Putamen (tissue), 1 donor: ENCODE data around the gene SIK2.

Experiments used
- DNase-seq: peaks from one replicate; pipeline ENCODE4 v3.0.0-alpha.2; 2016; ENCODE audit warnings: low spot score

Gene SIK2

GRCh38 chr11:111659201-111660115 lies 57.2 kb downstream of the SIK2 start:
- DNase-seq, result no peak

DNA sequence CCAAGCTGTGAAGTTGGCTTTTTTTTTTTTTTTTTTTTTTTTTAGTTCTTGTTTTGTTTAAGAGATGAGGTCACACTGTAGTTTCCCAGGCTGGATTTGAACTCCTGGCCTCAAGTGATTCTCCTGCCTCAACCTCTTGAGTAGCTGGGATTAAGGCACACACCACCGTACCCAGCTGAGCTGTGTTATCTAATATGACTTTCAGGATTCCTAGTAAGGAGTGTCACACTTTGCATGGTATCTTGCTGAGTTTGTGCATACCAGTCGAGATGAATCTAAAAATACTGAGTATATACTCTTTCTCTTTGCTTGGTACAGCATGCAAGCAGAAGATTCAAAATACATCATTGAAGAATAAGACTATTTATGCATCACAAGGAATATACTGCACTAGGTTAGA lies 58.6 kb downstream of the SIK2 start:
- DNase-seq, result no peak

GRCh38 chr11:111663820-111664219 lies 61.6 kb downstream of the SIK2 start:
- peak; percentile 12 for DNase-seq

GRCh38 chr11:111665777-111666176 lies 63.5 kb downstream of the SIK2 start:
- no peak for DNase-seq

DNA sequence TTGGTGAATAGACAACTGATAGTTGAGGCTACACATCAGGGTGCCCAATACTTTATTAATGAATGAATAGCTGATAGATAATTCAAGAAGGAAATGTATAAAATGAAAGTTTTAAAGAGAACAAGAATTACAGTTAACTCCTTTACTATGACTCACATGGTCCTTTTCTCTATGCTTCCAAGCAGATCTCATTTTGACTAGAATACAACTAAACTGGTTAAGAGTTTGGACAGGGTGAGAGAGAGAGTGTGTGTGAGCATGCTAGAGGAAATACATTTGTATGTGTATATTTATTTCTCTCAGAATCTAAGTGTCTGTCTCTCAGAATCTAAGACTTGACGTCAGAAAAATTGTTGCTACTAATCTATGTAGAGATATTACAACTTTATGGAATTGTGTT lies 66.7 kb downstream of the SIK2 start:
- DNase-seq, result no peak

- DNase-seq, result no peak
These were observed 69.1 kb downstream of the SIK2 start for GRCh38 chr11:111671383-111671782.

DNA sequence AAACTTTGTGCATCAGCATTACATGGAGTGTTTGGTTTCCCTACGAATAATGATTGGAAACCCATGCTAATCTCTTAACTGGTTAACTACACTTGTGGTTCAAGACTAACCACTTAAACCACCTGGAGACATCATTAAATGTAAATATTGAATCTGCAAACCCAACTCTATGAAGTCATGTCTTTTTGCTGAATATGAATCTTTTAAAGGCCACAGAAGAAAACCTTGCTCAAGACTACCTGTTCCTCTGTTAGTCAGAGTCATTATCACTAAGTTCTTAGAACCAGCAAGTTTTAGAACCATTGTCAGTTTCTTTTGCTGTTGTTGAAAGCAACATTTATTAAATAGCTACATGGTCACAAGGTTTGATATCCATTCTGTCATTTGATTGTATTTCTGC lies 70.7 kb downstream of the SIK2 start:
- no peak for DNase-seq

DNA sequence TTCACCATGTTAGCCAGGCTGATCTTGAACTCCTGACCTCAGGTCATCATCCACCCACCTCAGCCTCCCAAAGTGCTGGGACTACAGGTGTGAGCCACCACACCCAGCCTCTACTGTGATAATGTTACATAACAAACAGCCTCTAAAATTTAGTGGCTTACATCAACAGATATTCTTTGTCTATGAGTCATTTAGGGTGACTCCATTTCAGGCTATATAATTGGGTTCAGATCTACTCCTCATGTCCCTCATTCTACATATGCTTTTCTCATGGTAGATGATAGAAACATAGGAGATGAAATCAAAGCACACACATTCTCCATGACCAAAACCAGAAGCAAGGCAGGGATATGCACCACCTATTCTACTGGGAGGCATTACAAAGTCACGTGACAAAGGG lies 72.7 kb downstream of the SIK2 start:
- DNase-seq, result no peak

DNA sequence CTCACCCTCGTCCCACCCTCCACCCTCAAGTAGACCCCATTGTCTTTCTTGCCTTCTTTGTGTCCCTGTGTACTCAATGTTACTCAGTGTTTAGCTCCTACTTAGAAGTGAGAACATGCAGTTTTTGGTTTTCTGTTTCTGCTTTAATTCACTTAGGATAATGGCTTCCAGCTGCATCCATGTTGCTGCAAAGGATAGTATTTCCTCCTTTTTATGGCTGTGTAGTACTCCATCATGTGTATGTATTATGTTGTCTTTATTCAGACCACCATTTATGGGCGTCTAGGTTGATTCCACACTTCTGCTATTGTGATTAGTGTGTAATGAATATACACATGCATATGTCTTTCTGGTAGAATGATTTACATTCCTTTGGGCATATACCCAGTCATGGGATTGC lies 73.6 kb downstream of the SIK2 start:
- DNase-seq, result no peak

DNA sequence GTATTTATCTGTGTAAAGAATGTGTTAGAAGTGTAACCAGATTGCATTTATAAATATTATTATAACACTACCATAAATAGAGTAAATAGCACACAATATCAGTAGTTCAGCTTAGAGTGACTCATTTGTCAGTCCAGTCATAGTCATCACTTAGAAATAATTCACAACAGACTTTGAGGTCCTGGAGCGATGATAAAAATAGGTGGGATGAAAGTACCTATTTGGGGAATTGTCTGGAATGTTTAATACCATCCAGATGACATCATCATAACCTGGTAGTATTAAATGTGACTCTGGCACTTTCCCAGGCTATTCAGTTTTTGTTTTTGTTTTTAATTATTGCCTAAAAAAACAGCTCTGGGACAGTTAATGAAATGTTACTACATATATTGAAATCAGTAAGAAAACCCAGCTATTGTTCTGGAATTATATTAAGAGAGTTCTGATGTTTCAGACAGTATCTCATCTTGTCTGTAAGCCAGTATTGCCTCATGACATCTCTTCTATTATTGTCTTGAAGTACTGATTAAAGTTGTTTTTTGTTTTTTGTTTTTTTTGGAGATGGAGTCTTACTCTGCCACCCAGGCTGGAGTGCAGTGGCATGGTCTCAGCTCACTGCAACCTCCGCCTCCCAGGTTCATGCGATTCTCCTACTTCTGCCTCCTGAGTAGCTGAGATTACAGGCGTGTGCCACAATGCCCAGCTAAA lies 74.8 kb downstream of the SIK2 start:
- DNase-seq, result no peak

GRCh38 chr11:111680486-111681175 lies 78.4 kb downstream of the SIK2 start:
- DNase-seq, result no peak

DNA sequence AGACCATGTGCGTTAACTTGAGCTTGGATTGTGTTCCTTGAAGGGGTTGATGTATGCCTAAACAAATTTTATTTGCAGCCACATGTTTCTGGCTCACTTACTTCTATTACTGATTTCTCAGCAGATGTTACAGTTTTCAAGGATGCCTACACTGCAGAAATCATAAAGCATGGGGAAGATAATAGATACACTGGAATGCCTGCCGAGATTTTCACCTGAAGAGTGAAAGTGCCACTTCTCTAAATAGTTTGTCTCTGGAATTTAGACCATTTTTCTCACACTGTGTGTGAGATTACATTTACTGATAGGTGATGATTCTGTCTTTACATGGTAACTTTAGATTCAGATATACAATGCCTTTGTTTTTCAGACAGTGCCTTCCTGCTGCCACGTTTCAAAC lies 81.6 kb downstream of the SIK2 start:
- DNase-seq, result no peak

DNA sequence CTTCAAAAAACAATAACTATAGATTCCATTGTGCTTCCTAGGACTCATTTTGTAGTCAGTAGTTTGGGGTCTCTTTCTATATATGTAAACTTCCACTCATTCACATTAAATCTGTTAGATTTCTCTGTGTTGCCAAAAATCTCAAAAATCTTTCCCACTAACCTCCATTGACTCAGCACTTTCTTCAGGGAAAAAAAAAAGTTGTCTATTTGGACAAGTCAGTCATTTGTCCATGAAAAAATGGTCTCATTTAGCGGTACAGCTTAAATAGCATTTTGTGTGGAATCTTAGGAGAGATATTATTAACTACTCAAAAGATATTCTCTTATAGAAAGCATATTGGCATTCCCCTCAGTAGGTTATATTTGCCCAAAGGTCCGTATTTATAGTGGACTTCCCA lies 82.0 kb downstream of the SIK2 start:
- no peak for DNase-seq

GRCh38 chr11:111688013-111688412 lies 85.8 kb downstream of the SIK2 start:
- DNase-seq, result no peak

- DNase-seq, result peak; percentile 49
These were observed 88.9 kb downstream of the SIK2 start for GRCh38 chr11:111691176-111691575.

GRCh38 chr11:111691741-111692140 lies 89.5 kb downstream of the SIK2 start:
- no peak for DNase-seq

DNA sequence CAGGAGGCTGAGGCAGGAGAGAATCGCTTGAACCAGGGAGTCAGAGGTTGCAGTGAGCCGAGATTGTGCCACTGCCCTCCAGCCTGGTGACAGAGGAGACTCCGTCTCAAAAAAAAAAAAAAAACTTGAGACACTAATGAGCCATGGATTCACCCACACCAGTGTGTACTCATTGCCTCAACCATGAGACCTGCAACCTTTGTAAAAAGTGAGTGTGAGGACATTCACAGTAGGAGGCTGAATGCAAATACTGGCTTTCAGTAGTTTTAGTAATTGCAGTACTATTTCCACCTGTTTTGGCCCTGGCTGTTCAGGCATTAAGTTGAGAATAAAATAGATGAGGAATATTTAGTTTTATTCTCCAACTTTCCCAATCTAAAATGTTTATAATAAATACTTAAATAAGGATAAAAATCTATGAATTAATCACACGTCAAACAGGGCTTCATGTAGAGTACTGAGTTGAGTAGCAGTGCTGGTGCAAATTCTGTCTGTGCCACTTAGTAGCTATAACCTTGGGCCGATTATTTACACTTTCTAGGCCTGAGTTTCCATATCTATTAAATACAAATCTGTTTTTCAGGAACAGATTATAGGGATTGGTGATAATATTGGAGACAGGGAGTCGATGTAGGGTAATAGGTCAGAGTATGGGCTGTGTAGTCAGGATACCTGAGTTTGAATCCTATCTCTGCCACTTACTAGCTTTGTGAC lies 91.1 kb downstream of the SIK2 start:
- no peak for DNase-seq

- DNase-seq, result no peak
These were observed 92.6 kb downstream of the SIK2 start for GRCh38 chr11:111694851-111695250.

DNA sequence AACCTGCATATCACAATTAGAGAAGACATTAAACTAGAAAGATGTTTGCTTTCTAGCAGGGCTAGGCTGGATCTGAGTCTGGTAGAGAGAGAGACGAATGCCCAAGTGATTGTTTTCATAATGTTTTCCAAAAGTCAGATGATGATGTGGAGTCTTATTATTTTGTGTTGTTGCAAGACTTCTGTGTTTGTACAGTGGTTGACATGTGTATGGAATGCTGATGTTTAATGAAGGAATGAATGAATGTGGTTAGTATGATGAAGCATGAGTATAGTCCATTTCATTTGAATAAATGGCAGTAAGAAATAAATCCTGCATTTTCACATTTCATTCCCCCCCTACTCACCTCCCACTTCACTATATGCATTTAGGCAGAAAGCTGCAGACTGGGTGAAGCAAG lies 94.3 kb downstream of the SIK2 start:
- no peak for DNase-seq

DNA sequence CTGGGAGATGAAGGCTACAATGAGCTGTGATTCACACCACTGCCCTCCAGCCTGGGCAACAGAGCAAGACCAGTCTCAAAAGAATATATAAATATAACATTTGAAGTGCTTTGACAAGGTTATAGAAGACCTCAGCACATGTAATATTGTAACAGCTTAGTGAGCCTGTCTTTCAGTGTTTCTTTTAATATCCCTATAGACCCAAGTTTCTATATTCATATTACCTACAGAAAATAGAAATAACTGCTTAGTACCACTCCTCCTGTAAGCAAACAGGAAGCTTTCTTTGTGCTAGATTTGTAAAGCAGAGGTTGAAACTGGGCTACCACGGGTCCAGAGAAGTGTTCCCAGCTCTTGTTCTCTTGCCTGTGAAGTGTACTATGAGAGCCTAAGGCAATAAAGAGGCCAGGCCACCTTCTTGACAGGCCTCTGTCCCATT lies 95.7 kb downstream of the SIK2 start:
- DNase-seq, result no peak

- DNase-seq, result no peak
These were observed 96.8 kb downstream of the SIK2 start for GRCh38 chr11:111698852-111699559.
